22Rv1 (cell line): ENCODE data around the gene RARRES2.
"Not testable (repeated sequence)": the region's sequence is repeated elsewhere in the genome, so short reads cannot be mapped to it uniquely, and the experiment has no call there.

Source experiments
- CTCF ChIP-seq: fragments of 450-650 bp; IDR thresholded peaks from 2 replicates; pipeline ENCODE4 v1.5.1; 2017; ENCODE audit warnings: mild to moderate bottlenecking
- ZFX ChIP-seq: fragments of 450-650 bp; IDR thresholded peaks from 2 replicates; pipeline ENCODE4 v1.6.1; 2017; ENCODE audit warnings: antibody characterized with exemption, borderline replicate concordance

GRCh38 chr7:150385884-150386283 lies 44.5 kb upstream of the RARRES2 start:
- not testable (repeated sequence) for TF ChIP-seq CTCF, ZFX
